Left lung (tissue), 10 donors: Measurements from ENCODE around the gene SLC35F3. TPM values are rescaled to one million over a fixed set of nuclear protein-coding genes. Genes with fewer than 3 reads are reported as not detected.

Experiments
- ATAC-seq: fragments of 200-7000 bp; cut with Tn5 transposase; one replicate; pipeline ENCODE4 v1.9.1; 2020; ENCODE audit warnings: moderate library complexity
- DNase-seq, 4 donors: peaks; one replicate each; pipeline ENCODE4 v3.0.0-alpha.2; 2013 to 2020
- H3K27ac ChIP-seq, 2 donors: fragments of 200-600 bp; sonication (generic) in 1 of 2; one replicate each; pipeline versions ENCODE4 v1.5.0 to v1.8.0; 2020 to 2021
- H3K27me3 ChIP-seq, 2 donors: fragments of 200-600 bp; sonication (generic) in 1 of 2; one replicate each; pipeline versions ENCODE4 v1.5.0 to v1.8.0; 2020 to 2021
- H3K36me3 ChIP-seq, 2 donors: fragments of 200-600 bp; sonication (generic) in 1 of 2; one replicate each; pipeline versions ENCODE4 v1.5.0 to v1.8.0; 2020 to 2021
- H3K4me1 ChIP-seq, 2 donors: fragments of 200-600 bp; one replicate each; pipeline ENCODE4 v1.8.0; 2021
- H3K4me3 ChIP-seq, 2 donors: fragments of 200-600 bp; sonication (generic) in 1 of 2; one replicate each; pipeline versions ENCODE4 v1.5.0 to v1.8.0; 2020 to 2021; ENCODE audit warnings: mild to moderate bottlenecking in 1 of 2
- H3K9me3 ChIP-seq, 2 donors: fragments of 200-600 bp; sonication (generic) in 1 of 2; one replicate each; pipeline versions ENCODE4 v1.5.0 to v1.8.0; 2020 to 2021
- intact Hi-C, 2 donors: fragments of 100-400 bp; cut with DNase I; formaldehyde crosslinking; loops; one replicate each; pipeline versions ENCODE4 v1.11.2 to v1.14.2; 2022
- polyA plus RNA-seq, 6 donors: library from polyadenylated mRNA; unstranded; fragments of 120-200 nt; gene quantifications; one replicate each; pipeline ENCODE4 v1.2.1, GENCODE V29; 2013; ENCODE audit not compliant: insufficient read length in 6 of 6
- total RNA-seq, 2 donors: library from RNA; stranded (reverse); fragmentation: NEBNext Ultra II Directional; extraction: Animal tissue kit (Norgen Biotek cat#: 25700); gene quantifications; one replicate each; pipeline ENCODE4 v1.2.1, GENCODE V29; 2021
- TF ChIP-seq, protein P1 (sequence below), 2 donors: fragments of 200-600 bp; sonication (generic) in 1 of 2; IDR thresholded peaks; one replicate each; pipeline versions ENCODE4 v1.5.0 to v1.8.0; 2021; ENCODE audit warnings: antibody characterized with exemption in 2 of 2
- donor health status: DM: no; HTN: yes; CAD: no.
- donor health status: DM: no; HTN: no; CAD: no.

Gene SLC35F3
- total and polyA plus RNA-seq, 8 donors, result 0.58 to 1.9 (median 1.5) TPM

DNA sequence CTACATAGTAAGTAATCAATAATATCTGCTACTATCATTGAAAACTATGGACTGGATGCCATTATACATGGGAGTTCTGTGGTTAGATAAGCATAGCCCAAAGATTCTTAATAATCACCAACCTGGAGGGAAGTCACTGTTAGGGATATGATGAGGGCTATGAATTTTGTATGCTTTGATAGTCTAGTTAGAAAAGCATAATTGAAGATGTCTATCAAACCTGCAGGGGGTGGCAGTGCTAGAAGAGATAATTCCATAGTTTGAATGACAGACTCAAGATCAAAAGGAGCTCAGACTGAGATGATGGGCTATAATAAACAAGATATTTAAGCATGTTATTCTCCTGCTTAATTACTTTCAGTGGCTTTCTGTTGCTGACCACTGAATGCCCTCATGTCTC, 453.4 kb downstream of the SLC35F3 start:
- Histone ChIP-seq H3K4me3 (no peak overlapping the region), H3K9me3 (no peaks in the 10 kb centered on the region), H3K36me3 (no peaks in the 10 kb centered on the region), H3K4me1 (no peaks in the 10 kb centered on the region), H3K27ac (no peak overlapping the region), H3K27me3 (peaks cover 0 to 12% of the 10 kb centered on the region in 2 donors)
- DNase-seq (no peak), ATAC-seq (no peak)
- TF ChIP-seq, protein P1, sequence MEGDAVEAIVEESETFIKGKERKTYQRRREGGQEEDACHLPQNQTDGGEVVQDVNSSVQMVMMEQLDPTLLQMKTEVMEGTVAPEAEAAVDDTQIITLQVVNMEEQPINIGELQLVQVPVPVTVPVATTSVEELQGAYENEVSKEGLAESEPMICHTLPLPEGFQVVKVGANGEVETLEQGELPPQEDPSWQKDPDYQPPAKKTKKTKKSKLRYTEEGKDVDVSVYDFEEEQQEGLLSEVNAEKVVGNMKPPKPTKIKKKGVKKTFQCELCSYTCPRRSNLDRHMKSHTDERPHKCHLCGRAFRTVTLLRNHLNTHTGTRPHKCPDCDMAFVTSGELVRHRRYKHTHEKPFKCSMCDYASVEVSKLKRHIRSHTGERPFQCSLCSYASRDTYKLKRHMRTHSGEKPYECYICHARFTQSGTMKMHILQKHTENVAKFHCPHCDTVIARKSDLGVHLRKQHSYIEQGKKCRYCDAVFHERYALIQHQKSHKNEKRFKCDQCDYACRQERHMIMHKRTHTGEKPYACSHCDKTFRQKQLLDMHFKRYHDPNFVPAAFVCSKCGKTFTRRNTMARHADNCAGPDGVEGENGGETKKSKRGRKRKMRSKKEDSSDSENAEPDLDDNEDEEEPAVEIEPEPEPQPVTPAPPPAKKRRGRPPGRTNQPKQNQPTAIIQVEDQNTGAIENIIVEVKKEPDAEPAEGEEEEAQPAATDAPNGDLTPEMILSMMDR (IDR thresholded peaks at IDR 0.05), result no peak
- intact Hi-C loops, result no loop called here

DNA sequence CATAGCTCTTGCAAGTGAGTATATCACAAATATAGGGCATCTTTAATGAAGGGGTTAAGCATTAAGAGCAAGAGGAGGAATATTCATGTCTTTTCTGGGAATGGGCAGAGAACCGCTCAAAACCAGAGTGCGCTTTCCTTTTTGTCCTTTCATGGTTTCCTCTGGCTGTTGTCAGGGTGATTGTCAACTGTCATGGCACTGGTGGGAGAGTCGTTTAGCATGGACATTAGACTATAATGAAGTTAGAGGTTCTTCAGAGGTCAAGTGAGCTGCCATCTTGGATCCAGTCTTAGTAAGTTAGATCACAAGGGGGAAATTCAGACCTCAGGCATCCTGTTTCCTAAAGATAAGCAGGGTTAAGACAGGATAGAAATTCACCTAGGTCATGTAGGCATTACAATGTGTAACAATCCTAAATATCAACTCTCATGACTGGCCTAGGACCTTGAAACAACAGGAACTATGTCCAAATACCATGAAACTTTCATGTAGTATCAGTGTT, 456.7 kb downstream of the SLC35F3 start:
- TF ChIP-seq, protein P1 (IDR thresholded peaks at IDR 0.05), result no peak
- Histone ChIP-seq H3K9me3 (no peaks in the 10 kb centered on the region), H3K4me3 (no peak overlapping the region), H3K27me3 (peaks cover 0 to 5% of the 10 kb centered on the region in 2 donors), H3K4me1 (no peaks in the 10 kb centered on the region), H3K36me3 (no peaks in the 10 kb centered on the region), H3K27ac (no peak overlapping the region)
- intact Hi-C loops, result no loop called here
- ATAC-seq, result no peak
- no peak for DNase-seq

DNA sequence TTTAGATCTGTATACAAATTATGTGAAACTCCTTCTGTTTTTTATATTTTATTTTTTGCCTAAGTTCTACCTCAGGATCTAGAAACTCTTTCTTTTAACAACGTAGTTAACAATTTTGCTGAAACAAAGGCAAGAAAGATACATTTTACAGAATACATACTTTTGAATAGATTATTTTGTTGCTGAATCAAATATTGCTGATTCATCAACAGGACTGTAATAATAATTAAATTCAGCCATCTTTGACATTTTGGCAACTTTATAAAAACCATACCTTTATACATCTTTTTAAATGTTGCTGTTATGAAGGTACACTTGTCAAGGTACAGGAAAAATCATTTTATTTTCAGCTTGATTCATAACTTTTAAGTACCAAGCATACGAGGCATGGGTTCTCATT, 458.1 kb downstream of the SLC35F3 start:
- Histone ChIP-seq H3K4me1 (no peaks in the 10 kb centered on the region), H3K9me3 (no peaks in the 10 kb centered on the region), H3K36me3 (no peaks in the 10 kb centered on the region), H3K27me3 (no peaks in the 10 kb centered on the region), H3K27ac (no peak overlapping the region), H3K4me3 (no peak overlapping the region)
- TF ChIP-seq, protein P1 (IDR thresholded peaks at IDR 0.05), result no peak
- ATAC-seq (no peak), DNase-seq (no peak)
- intact Hi-C loops, result no loop called here

DNA sequence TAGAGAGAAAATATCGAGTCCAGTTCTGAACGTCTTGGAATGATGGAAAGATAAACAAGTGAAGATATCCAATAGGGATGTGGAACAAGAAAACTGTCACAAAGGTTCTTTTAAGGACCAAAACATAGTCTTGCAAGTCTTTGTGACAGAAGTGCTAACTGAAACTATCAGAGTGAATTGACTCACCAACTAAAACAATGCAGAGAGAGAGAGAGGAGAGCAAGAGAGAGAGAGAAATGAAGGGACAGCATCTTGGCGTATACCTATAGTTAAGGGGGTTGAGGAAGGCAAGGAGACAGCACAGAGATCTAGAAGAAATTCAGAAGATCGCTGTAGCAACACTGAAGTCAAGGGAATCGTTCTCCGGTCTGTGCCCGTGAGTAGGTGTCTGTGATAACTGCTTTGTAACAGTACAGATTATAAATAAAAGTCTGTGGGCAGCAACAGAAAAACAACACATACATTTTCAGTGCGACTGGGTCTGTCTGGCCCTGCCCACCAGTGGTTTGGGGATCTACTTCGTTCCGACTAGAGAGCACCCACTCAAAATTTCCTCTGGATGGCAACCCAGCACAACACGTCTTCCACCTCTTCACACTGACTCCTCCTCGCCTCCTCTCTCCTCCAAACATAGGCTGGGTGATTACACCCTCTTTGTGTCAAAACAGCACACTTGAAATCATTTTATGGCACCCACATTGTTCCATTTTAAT, 464.0 kb downstream of the SLC35F3 start:
- intact Hi-C loops, result no loop called here
- H3K4me1 ChIP-seq, result peaks cover 0 to 7% of the 10 kb centered on the region in 2 donors
- no peaks in the 10 kb centered on the region for H3K36me3 ChIP-seq
- no peaks in the 10 kb centered on the region for H3K9me3 ChIP-seq
- no peak for ATAC-seq
- TF ChIP-seq, protein P1 (IDR thresholded peaks at IDR 0.05), result no peak
- H3K4me3 ChIP-seq, result no peak overlapping the region
- DNase-seq, result no peak
- no peak overlapping the region for H3K27ac ChIP-seq
- H3K27me3 ChIP-seq, result no peaks in the 10 kb centered on the region

DNA sequence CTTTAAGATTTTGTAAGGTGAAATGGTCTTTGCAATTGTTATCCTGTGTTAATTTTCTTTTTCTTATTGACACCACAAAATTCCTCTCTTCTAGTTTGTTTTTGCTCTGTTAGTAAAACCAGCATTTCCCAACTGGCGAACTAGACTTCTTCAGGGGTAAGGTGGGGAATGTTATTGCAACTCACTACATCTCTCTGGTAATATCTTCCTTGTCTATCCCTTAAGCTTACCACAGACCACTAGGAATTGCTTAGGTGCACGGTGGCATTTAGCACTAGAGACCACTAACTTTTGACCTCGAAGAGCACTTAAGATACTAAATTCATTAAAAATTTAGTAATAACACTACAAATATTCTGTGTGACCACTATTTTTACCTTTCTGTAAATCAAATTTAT, 464.6 kb downstream of the SLC35F3 start:
- no peak for ATAC-seq
- TF ChIP-seq, protein P1 (IDR thresholded peaks at IDR 0.05), result no peak

More for the DNA sequence above, 464.6 kb downstream of the SLC35F3 start:
- intact Hi-C loops, result no loop called here
- Histone ChIP-seq H3K9me3 (no peaks in the 10 kb centered on the region), H3K4me1 (peaks cover under 1 to 9% of the 10 kb centered on the region in 2 donors), H3K4me3 (no peak overlapping the region), H3K36me3 (no peaks in the 10 kb centered on the region), H3K27me3 (no peaks in the 10 kb centered on the region), H3K27ac (no peak overlapping the region)
- no peak for DNase-seq
